NT2/D1 (cell line): ENCODE results near the gene HES4.

Experiments used
- SUZ12 ChIP-seq: IDR thresholded peaks from 2 replicates; pipeline ENCODE4 v1.6.1; 2011; ENCODE audit not compliant: insufficient read length, insufficient read depth; ENCODE audit errors: extremely low read depth
- YY1 ChIP-seq: IDR thresholded peaks from 2 replicates; pipeline ENCODE4 v1.6.1; 2011; ENCODE audit not compliant: insufficient read length, insufficient read depth
- ZNF274 ChIP-seq: IDR thresholded peaks from 2 replicates; pipeline ENCODE4 v1.6.1; 2011; ENCODE audit warnings: mild to moderate bottlenecking, low read depth, low read length

DNA sequence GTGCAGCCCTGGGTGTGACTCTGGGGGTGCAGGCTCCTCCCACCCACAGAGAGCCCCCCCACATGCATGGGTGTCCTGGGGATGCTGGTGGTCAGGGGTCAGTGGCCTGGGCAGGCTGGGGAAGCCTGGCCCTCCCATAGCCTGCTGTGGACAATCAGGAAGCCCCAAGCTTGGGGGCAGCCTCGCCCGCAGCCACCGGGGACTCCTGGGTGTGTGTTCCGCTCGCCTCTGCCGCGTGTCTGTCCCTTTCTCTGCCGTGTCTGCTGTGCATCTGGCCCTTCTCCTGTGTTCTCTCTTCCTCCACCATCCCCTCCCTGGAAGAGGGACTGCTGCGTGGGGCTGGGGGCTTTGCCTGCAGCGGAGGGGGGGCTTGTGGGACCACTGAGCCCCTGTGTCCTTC is 42.9 kb upstream of the HES4 start:
- TF ChIP-seq YY1 (no peak), ZNF274 (no peak), SUZ12 (no peak)
